ENCODE measurements around the gene GABARAPL1. TPM values are rescaled to one million over a fixed set of nuclear protein-coding genes. Genes with fewer than 3 reads are reported as not detected.
"Not testable (repeated sequence)": the region's sequence is repeated elsewhere in the genome, so short reads cannot be mapped to it uniquely, and the experiment has no call there.

GABARAPL1 gene
- total RNA-seq, 1 donor from 2014 or later = 133 TPM

- Mint-ChIP-seq H3K36me3 (ENCODE audit: low read depth, unreplicated experiment) (no peaks in the 10 kb centered on the region), H3K9me3 (ENCODE audit: unreplicated experiment) (no peaks in the 10 kb centered on the region), H3K4me3 (ENCODE audit: unreplicated experiment) (no peak overlapping the region), H3K27ac (ENCODE audit: unreplicated experiment) (no peak overlapping the region), H3K4me1 (ENCODE audit: unreplicated experiment) (peaks cover 7% of the 10 kb centered on the region), H3K27me3 (ENCODE audit: unreplicated experiment) (peaks cover 3% of the 10 kb centered on the region)
- no peak for DNase-seq (ENCODE audit: low spot score)
- TF ChIP-seq CTCF (IDR thresholded peaks at IDR 0.05; ENCODE audit: unreplicated experiment) = no peak
These were observed 14.8 kb upstream of the GABARAPL1 start for GRCh38 chr12:10197879-10198278.

- Mint-ChIP-seq H3K27ac (ENCODE audit: unreplicated experiment) (peak overlapping the region; percentile 98), H3K4me1 (ENCODE audit: unreplicated experiment) (peaks cover 35% of the 10 kb centered on the region)
- not testable (repeated sequence) for DNase-seq (ENCODE audit: low spot score); H3K4me3 Mint-ChIP-seq (ENCODE audit: unreplicated experiment); H3K36me3 Mint-ChIP-seq (ENCODE audit: low read depth, unreplicated experiment); H3K27me3 Mint-ChIP-seq (ENCODE audit: unreplicated experiment); H3K9me3 Mint-ChIP-seq (ENCODE audit: unreplicated experiment)
These were observed 8.2 kb upstream of the GABARAPL1 start for GRCh38 chr12:10204495-10204894.

- DNase-seq (ENCODE audit: low spot score) = no peak
- Mint-ChIP-seq H3K36me3 (ENCODE audit: low read depth, unreplicated experiment) (no peaks in the 10 kb centered on the region), H3K27ac (ENCODE audit: unreplicated experiment) (peak overlapping the region; percentile 98), H3K4me3 (ENCODE audit: unreplicated experiment) (no peak overlapping the region), H3K9me3 (ENCODE audit: unreplicated experiment) (no peaks in the 10 kb centered on the region), H3K4me1 (ENCODE audit: unreplicated experiment) (peaks cover 35% of the 10 kb centered on the region), H3K27me3 (ENCODE audit: unreplicated experiment) (peaks cover 1% of the 10 kb centered on the region)
- TF ChIP-seq CTCF (IDR thresholded peaks at IDR 0.05; ENCODE audit: unreplicated experiment) = no peak
These were observed 7.4 kb upstream of the GABARAPL1 start for GRCh38 chr12:10205220-10205807.

GRCh38 chr12:10207136-10207535 is 5.5 kb upstream of the GABARAPL1 start:
- Mint-ChIP-seq H3K27ac (ENCODE audit: unreplicated experiment) (peak overlapping the region; percentile 98), H3K27me3 (ENCODE audit: unreplicated experiment) (peaks cover 2% of the 10 kb centered on the region), H3K4me1 (ENCODE audit: unreplicated experiment) (peaks cover 38% of the 10 kb centered on the region), H3K9me3 (ENCODE audit: unreplicated experiment) (no peaks in the 10 kb centered on the region), H3K36me3 (ENCODE audit: low read depth, unreplicated experiment) (no peaks in the 10 kb centered on the region), H3K4me3 (ENCODE audit: unreplicated experiment) (no peak overlapping the region)
- TF ChIP-seq CTCF (IDR thresholded peaks at IDR 0.05; ENCODE audit: unreplicated experiment) = no peak
- no peak for DNase-seq (ENCODE audit: low spot score)

- H3K27ac Mint-ChIP-seq (ENCODE audit: unreplicated experiment) = no peak overlapping the region
- no peak overlapping the region for H3K4me3 Mint-ChIP-seq (ENCODE audit: unreplicated experiment)
- no peak for TF ChIP-seq CTCF (IDR thresholded peaks at IDR 0.05; ENCODE audit: unreplicated experiment)
- H3K9me3 Mint-ChIP-seq (ENCODE audit: unreplicated experiment) = no peaks in the 10 kb centered on the region
- H3K36me3 Mint-ChIP-seq (ENCODE audit: low read depth, unreplicated experiment) = peaks cover 3% of the 10 kb centered on the region
- peaks cover 10% of the 10 kb centered on the region for H3K27me3 Mint-ChIP-seq (ENCODE audit: unreplicated experiment)
- peaks cover 41% of the 10 kb centered on the region for H3K4me1 Mint-ChIP-seq (ENCODE audit: unreplicated experiment)
- DNase-seq (ENCODE audit: low spot score) = no peak
These were observed 2.5 kb upstream of the GABARAPL1 start for GRCh38 chr12:10210225-10210624.
